HepG2 (cell line): ENCODE measurements around the gene PNPLA1. TPM values are rescaled to one million over a fixed set of nuclear protein-coding genes. Genes with fewer than 3 reads are reported as not detected.

Experiments used
- ATAC-seq: fragments of 200-7000 bp; cut with Tn5 transposase; 3 replicates; pipeline ENCODE4 v1.9.1; 2020; ENCODE audit warnings: mild to moderate bottlenecking, moderate library complexity
- BruUV-seq: library from RNA; stranded (reverse); fragments of 400-500 nt; replicated peaks from 2 replicates; lab custom pipeline; 2021; lab: Mats Ljungman, UMichigan
- CTCF ChIA-PET: fragments of 300-600 bp; formaldehyde crosslinking; extraction: SDS; loops from one replicate; lab custom pipeline; 2021; ENCODE audit warnings: low total read pairs, inconsistent platforms, low intra/inter-chr PET ratio; lab: Yijun Ruan, JAX
- POLR2A ChIA-PET: fragments of 350-600 bp; sonication (Branson Sonifier 250); formaldehyde crosslinking; loops from one replicate; lab custom pipeline; 2020; ENCODE audit warnings: antibody characterized with exemption, inconsistent platforms; lab: Yijun Ruan, JAX
- DNase-seq: peaks from one replicate; pipeline ENCODE4 v3.0.0-alpha.2; 2015; ENCODE audit warnings: low spot score
- FAIRE-seq: peaks from 3 replicates; lab custom pipeline; 2011; peaks lifted over from hg19 to GRCh38; lab: Jason Lieb, UNC
- H2AFZ ChIP-seq: one replicate; pipeline ENCODE4 v1.6.1; 2011; ENCODE audit warnings: low read length, inconsistent platforms
- H3K27ac ChIP-seq: fragments of 300-600 bp; 3 replicates; pipeline ENCODE4 v1.8.0; 2011; ENCODE audit warnings: mixed run types, mild to moderate bottlenecking, mixed read lengths, low read length, inconsistent platforms; ENCODE audit not compliant: insufficient read depth; ENCODE audit errors: extremely low read length
- H3K27me3 ChIP-seq, 2 experiments: fragments of 200-600 bp in 1 of 2; 2 replicates in 1 of 2; 3 replicates in 1 of 2; pipeline versions ENCODE4 v1.6.0 to v1.8.0; 2011; ENCODE audit warnings: low read length in 2 of 2, mild to moderate bottlenecking in 2 of 2, moderate library complexity in 2 of 2, inconsistent platforms in 1 of 2; ENCODE audit not compliant: insufficient read depth in 2 of 2, control insufficient read depth in 1 of 2
- H3K36me3 ChIP-seq, 2 experiments: fragments of 200-600 bp in 1 of 2; replicated peaks in 1 of 2; 2 replicates in 1 of 2; 3 replicates in 1 of 2; pipeline versions ENCODE4 v1.5.1 to v1.8.0; 2011; ENCODE audit warnings: low read length in 2 of 2, inconsistent platforms in 1 of 2; ENCODE audit not compliant: insufficient read depth in 2 of 2, control insufficient read depth in 1 of 2
- H3K4me1 ChIP-seq: 2 replicates; pipeline ENCODE4 v1.5.1; 2012; ENCODE audit warnings: low read length, inconsistent platforms; ENCODE audit not compliant: insufficient read depth
- H3K4me2 ChIP-seq: 2 replicates; pipeline ENCODE4 v1.6.0; 2011; ENCODE audit warnings: low read depth, low read length, inconsistent platforms
- H3K4me3 ChIP-seq, 3 experiments: fragments of 200-600 bp in 1 of 3; sonication (generic), shearing (Covaris generic) in 1 of 3; replicated peaks in 1 of 3; 2 replicates each; pipeline ENCODE4 v1.5.1; 2011 to 2016; ENCODE audit warnings: low read length in 3 of 3, inconsistent platforms in 2 of 3, low read depth in 2 of 3, mild to moderate bottlenecking in 2 of 3, control low read depth in 1 of 3, mixed read lengths in 1 of 3; ENCODE audit not compliant: insufficient read depth in 1 of 3
- H3K79me2 ChIP-seq: one replicate; pipeline ENCODE4 v1.6.1; 2011; ENCODE audit warnings: low read length, inconsistent platforms; ENCODE audit not compliant: insufficient read depth
- H3K9ac ChIP-seq: 2 replicates; pipeline ENCODE4 v1.6.0; 2011; ENCODE audit warnings: mild to moderate bottlenecking, low read depth, low read length, inconsistent platforms; ENCODE audit not compliant: insufficient read depth
- H3K9me3 ChIP-seq: 2 replicates; pipeline ENCODE4 v1.5.1; 2012; ENCODE audit warnings: mild to moderate bottlenecking, low read length
- H4K20me1 ChIP-seq: 2 replicates; pipeline ENCODE4 v1.6.0; 2011; ENCODE audit warnings: inconsistent platforms, mild to moderate bottlenecking, low read length, moderate library complexity; ENCODE audit not compliant: insufficient read depth
- JDP2 ChIP-seq: sonication (generic); formaldehyde crosslinking; IDR thresholded peaks from 2 replicates; pipeline ENCODE4 v1.8.1; 2022; ENCODE audit warnings: missing genetic modification reagents, borderline replicate concordance
- NR3C1 ChIP-seq: sonication (generic); formaldehyde crosslinking; IDR thresholded peaks from 2 replicates; pipeline ENCODE4 v1.4.0; 2020; ENCODE audit warnings: missing genetic modification reagents
- ZBTB38 ChIP-seq: sonication (generic); formaldehyde crosslinking; IDR thresholded peaks from 2 replicates; pipeline ENCODE4 v1.5.1; 2020; ENCODE audit warnings: mild to moderate bottlenecking, missing genetic modification reagents
- ZFP90 ChIP-seq: sonication (generic); formaldehyde crosslinking; IDR thresholded peaks from 2 replicates; pipeline ENCODE4 v1.8.0; 2022; ENCODE audit warnings: missing genetic modification reagents, mild to moderate bottlenecking, inconsistent platforms, borderline replicate concordance
- in situ Hi-C: cut with HindIII; loops from 2 replicates; pipeline ENCODE4 v1.10.0; 2017; ENCODE audit warnings: low pct_unique_long_range_greater_than_20kb; ENCODE audit not compliant: extremely low pct_ligation_motif_present
- intact Hi-C: fragments of 100-400 bp; cut with micrococcal nuclease; formaldehyde crosslinking; loops from one replicate; pipeline ENCODE4 v1.10.0; 2022; ENCODE audit not compliant: unreplicated experiment
- polyA plus RNA-seq, 8 experiments: library from polyadenylated mRNA; depleted of rRNA in 3 of 8; stranded (reverse) in 7 of 8; unstranded in 1 of 8; fragments of >200 nt; fragmentation: Illumina TruSeq in 4 of 8; extraction: Trizol in 4 of 8; gene quantifications; 2 replicates each; pipeline versions ENCODE4 v1.2.1 to v1.2.3, GENCODE V29; 2011 to 2016; ENCODE audit warnings: low read depth in 4 of 8, missing spikeins in 1 of 8, mixed read lengths in 1 of 8; ENCODE audit not compliant: insufficient read depth in 1 of 8
- total RNA-seq, 5 experiments: library from RNA; depleted of rRNA; stranded (reverse); fragments of >200 nt; fragmentation: Illumina TruSeq; extraction: Trizol; gene quantifications; 2 replicates each; pipeline ENCODE4 v1.2.3, GENCODE V29; 2016; ENCODE audit warnings: low read depth in 1 of 5
- TF ChIP-seq, protein P1 (sequence below): sonication (generic); formaldehyde crosslinking; IDR thresholded peaks from 2 replicates; pipeline ENCODE4 v1.8.1; 2023; ENCODE audit warnings: mild to moderate bottlenecking, moderate library complexity, missing genetic modification reagents
- TF ChIP-seq, protein P2 (sequence below): sonication (generic); formaldehyde crosslinking; IDR thresholded peaks from 2 replicates; pipeline ENCODE4; 2020; ENCODE audit warnings: missing genetic modification reagents, mild to moderate bottlenecking, borderline replicate concordance
- TF ChIP-seq, protein P3 (sequence below): sonication (generic); formaldehyde crosslinking; IDR thresholded peaks from 2 replicates; pipeline ENCODE4 v1.4.0; 2020; ENCODE audit warnings: missing genetic modification reagents

PNPLA1 gene
- total and polyA plus RNA-seq, 2 of the 13 experiments (the other 11 are each of a cell fraction or from before 2014, with no cell fraction given): not detected

DNA sequence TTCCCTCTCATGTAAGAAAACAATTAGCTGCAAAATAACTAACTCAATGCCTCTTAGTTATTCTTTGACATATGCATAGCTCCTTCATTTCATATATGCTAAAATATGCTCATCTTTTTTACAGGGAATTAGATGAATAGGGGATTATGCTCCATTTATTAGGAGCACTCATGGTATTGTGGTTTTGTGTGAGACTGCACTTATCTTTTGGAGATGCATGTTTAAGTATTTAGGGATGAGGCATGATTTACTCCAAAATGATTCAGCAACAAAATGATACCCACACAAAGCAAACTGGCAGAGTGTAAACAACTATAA lies 58.0 kb downstream of the PNPLA1 start:
- no TSS peak for BruUV-seq
- in situ Hi-C loops (no loop called here), intact Hi-C loops (no loop called here)
- DNase-seq (no peak), ATAC-seq (no peak), FAIRE-seq (no peak)
- Histone ChIP-seq H3K4me2 (no peak overlapping the region), H3K4me1 (no peaks in the 10 kb centered on the region), H3K27me3 (peaks cover 0 to 25% of the 10 kb centered on the region in 2 experiments; a peak in 3 of 5 replicates), H4K20me1 (no peaks in the 10 kb centered on the region), H2AFZ (no peak overlapping the region), H3K4me3 (no peak overlapping the region), H3K36me3 (no peaks in the 10 kb centered on the region; a peak in 1 of 5 replicates), H3K9me3 (no peaks in the 10 kb centered on the region), H3K27ac (no peak overlapping the region), H3K79me2 (no peaks in the 10 kb centered on the region), H3K9ac (no peak overlapping the region)
- ChIA-PET CTCF (no interaction called here), POLR2A (no interaction called here)
- TF ChIP-seq ZFP90 (CRISPR knock-in tag): no peak
- no peak for TF ChIP-seq JDP2 (CRISPR knock-in tag)
- no peak for TF ChIP-seq ZBTB38
- no peak for TF ChIP-seq NR3C1 (CRISPR knock-in tag)
- TF ChIP-seq, protein P1, sequence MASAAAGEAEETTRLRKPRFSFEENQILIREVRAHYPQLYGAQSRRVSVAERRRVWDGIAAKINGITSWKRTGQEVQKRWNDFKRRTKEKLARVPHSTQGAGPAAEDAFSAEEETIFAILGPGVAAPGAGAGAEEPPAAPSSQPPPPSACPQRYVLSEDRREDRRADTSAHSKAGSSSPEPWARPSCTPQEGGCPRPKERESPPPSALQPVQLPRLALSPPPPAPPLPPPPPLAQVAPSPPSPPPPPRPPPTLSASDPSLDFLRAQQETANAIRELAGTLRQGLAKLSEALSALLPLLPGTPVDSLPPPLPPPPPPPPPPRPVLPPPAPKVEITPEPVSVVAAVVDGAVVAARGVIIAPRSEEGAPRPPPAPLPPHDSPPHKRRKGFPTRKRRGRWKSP: no peak
- TF ChIP-seq, protein P2, sequence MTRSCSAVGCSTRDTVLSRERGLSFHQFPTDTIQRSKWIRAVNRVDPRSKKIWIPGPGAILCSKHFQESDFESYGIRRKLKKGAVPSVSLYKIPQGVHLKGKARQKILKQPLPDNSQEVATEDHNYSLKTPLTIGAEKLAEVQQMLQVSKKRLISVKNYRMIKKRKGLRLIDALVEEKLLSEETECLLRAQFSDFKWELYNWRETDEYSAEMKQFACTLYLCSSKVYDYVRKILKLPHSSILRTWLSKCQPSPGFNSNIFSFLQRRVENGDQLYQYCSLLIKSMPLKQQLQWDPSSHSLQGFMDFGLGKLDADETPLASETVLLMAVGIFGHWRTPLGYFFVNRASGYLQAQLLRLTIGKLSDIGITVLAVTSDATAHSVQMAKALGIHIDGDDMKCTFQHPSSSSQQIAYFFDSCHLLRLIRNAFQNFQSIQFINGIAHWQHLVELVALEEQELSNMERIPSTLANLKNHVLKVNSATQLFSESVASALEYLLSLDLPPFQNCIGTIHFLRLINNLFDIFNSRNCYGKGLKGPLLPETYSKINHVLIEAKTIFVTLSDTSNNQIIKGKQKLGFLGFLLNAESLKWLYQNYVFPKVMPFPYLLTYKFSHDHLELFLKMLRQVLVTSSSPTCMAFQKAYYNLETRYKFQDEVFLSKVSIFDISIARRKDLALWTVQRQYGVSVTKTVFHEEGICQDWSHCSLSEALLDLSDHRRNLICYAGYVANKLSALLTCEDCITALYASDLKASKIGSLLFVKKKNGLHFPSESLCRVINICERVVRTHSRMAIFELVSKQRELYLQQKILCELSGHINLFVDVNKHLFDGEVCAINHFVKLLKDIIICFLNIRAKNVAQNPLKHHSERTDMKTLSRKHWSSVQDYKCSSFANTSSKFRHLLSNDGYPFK: no peak
- TF ChIP-seq, protein P3, sequence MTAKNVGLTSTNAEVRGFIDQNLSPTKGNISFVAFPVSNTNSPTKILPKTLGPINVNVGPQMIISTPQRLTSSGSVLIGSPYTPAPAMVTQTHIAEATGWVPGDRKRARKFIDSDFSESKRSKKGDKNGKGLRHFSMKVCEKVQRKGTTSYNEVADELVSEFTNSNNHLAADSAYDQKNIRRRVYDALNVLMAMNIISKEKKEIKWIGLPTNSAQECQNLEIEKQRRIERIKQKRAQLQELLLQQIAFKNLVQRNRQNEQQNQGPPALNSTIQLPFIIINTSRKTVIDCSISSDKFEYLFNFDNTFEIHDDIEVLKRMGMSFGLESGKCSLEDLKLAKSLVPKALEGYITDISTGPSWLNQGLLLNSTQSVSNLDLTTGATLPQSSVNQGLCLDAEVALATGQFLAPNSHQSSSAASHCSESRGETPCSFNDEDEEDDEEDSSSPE (CRISPR knock-in tag): no peak
